Activated T-cell treated with anti-CD3 and anti-CD28 coated beads, Interleukin-2, amount 50 U/mL, for 72 hours (primary cell): ENCODE data around the gene NELL2. TPM values are rescaled to one million over a fixed set of nuclear protein-coding genes. Genes with fewer than 3 reads are reported as not detected.

Experiments used
- ATAC-seq, 2 donors: fragments of 150-1000 bp; cut with Tn5 transposase; replicated peaks in 1 of 2; 2 replicates each; pipeline ENCODE4 v1.10.0; 2021; ENCODE audit warnings: moderate library complexity in 2 of 2, mild to moderate bottlenecking in 1 of 2
- DNase-seq, 2 donors: peaks; one replicate each; pipeline ENCODE4 v3.0.0; 2021 to 2022; ENCODE audit warnings: mixed read lengths in 1 of 2
- H3K27ac Mint-ChIP-seq: one replicate; pipeline ENCODE4 v1.8.0; 2022; ENCODE audit warnings: mild to moderate bottlenecking, moderate library complexity, mixed read lengths
- H3K27me3 Mint-ChIP-seq: one replicate; pipeline ENCODE4 v1.8.0; 2022; ENCODE audit warnings: low read depth, mixed read lengths
- H3K36me3 Mint-ChIP-seq, 2 donors: one replicate each; pipeline ENCODE4 v1.8.0; 2022; ENCODE audit warnings: mixed read lengths in 2 of 2, mild to moderate bottlenecking in 1 of 2; ENCODE audit not compliant: insufficient read depth in 2 of 2
- H3K4me1 Mint-ChIP-seq: one replicate; pipeline ENCODE4 v1.8.0; 2022; ENCODE audit warnings: low read depth, mixed read lengths
- H3K4me3 Mint-ChIP-seq, 2 donors: one replicate each; pipeline ENCODE4 v1.8.0; 2022; ENCODE audit warnings: mild to moderate bottlenecking in 2 of 2, mixed read lengths in 2 of 2, moderate library complexity in 2 of 2
- H3K9me3 Mint-ChIP-seq, 2 donors: one replicate each; pipeline ENCODE4 v1.8.0; 2022; ENCODE audit warnings: mixed read lengths in 2 of 2
- total RNA-seq, 2 donors: library from RNA; stranded (reverse); gene quantifications; one replicate each; pipeline ENCODE4 v1.2.3, GENCODE V29; 2022

Gene NELL2
- total RNA-seq, 2 donors from 2014 or later, result 36.3 to 66.0 TPM

DNA sequence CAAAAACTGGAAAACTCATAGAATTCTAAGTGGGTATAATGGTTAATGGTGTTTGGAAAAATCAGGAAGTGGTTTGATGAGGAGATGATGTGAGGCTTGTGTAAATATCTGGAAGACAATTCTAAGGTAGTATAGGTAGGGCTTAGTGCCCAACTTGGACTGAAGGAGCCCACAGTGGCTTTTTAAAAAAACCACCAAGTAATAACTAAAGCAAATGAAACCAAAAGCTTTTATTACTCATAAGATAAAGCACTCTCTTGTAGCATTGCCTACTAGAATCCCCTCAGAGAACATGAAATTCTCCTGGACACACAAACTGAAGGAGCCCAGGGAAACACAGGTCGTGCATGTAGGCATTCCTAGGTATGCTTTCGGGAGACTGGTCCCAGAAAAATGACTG is 324.5 kb downstream of the NELL2 start:
- H3K27me3 Mint-ChIP-seq, result no peaks in the 10 kb centered on the region
- H3K27ac Mint-ChIP-seq, result no peak overlapping the region
- ATAC-seq (no peak), DNase-seq (no peak)
- H3K4me3 Mint-ChIP-seq, result no peak overlapping the region
- peaks cover under 1 to 2% of the 10 kb centered on the region in 2 donors for H3K9me3 Mint-ChIP-seq
- no peaks in the 10 kb centered on the region for H3K4me1 Mint-ChIP-seq
- peaks cover 0 to 1% of the 10 kb centered on the region in 2 donors for H3K36me3 Mint-ChIP-seq

DNA sequence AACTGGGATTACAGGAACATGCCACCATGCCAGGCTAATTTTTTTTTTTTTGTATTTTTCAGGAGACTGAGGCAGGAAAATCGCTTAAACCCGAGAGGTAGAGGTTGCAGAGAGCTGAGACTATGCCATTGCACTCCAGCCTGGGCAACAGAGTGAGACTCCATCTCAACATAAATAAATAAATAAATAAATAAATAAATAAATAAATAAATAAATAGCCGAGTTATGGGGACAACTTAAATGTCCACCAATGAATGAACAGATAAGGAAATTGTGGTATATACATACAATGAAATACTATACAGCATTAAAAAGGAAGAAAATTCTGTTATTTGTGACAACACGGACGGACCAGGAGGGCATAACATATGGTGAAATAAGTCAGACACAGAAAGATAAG is 325.7 kb downstream of the NELL2 start:
- H3K9me3 Mint-ChIP-seq, result peaks cover 0 to 2% of the 10 kb centered on the region in 2 donors
- peaks cover 3% of the 10 kb centered on the region for H3K4me1 Mint-ChIP-seq
- ATAC-seq (no peak), DNase-seq (no peak)
- no peaks in the 10 kb centered on the region for H3K27me3 Mint-ChIP-seq
- H3K36me3 Mint-ChIP-seq, result peaks cover 0 to 1% of the 10 kb centered on the region in 2 donors
- no peak overlapping the region for H3K4me3 Mint-ChIP-seq
- no peak overlapping the region for H3K27ac Mint-ChIP-seq

DNA sequence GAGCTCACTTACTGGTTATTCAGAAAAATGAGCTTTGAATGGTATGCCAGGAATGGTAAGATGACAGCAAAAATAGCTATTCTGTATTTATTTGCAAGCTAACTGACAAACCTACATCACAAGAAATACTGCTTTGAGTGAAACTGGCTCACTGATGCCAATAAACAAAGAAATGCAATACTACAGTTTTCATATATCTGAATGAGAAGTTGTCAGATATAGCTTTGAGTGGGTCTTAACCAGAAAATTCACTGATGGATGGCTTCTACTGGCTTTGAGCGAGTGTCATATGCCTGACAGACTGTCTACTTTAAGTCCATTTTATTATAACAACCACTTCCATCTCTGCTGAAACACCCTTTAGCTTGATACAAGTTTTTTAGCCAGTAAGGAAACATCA is 330.1 kb downstream of the NELL2 start:
- Mint-ChIP-seq H3K4me3 (no peak overlapping the region), H3K27ac (no peak overlapping the region), H3K27me3 (no peaks in the 10 kb centered on the region), H3K9me3 (peaks cover 0 to 2% of the 10 kb centered on the region in 2 donors), H3K4me1 (peaks cover 6% of the 10 kb centered on the region), H3K36me3 (peaks cover 0 to 1% of the 10 kb centered on the region in 2 donors)
- no peak for DNase-seq
- no peak for ATAC-seq

DNA sequence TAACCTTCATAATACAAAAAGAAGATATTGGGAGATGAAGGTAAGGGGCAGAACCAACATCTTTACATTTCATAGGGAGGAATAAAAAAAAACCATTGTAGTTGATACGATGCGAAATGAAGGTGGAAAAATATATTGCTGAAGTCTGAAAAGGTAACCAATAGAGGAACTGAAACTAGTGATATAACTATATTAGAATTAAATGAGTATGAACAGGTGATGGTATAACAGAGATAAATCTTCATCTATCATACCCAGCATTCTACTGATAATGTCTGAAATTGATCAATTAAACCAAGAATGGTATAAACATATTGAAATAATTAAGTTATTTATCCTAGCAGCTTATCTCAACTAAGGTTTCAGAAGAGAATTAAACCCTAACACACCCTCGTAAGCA is 332.1 kb downstream of the NELL2 start:
- Mint-ChIP-seq H3K36me3 (no peaks in the 10 kb centered on the region), H3K27me3 (no peaks in the 10 kb centered on the region), H3K27ac (no peak overlapping the region), H3K4me1 (peaks cover 6% of the 10 kb centered on the region), H3K4me3 (no peak overlapping the region), H3K9me3 (no peaks in the 10 kb centered on the region)
- ATAC-seq (no peak), DNase-seq (no peak)

DNA sequence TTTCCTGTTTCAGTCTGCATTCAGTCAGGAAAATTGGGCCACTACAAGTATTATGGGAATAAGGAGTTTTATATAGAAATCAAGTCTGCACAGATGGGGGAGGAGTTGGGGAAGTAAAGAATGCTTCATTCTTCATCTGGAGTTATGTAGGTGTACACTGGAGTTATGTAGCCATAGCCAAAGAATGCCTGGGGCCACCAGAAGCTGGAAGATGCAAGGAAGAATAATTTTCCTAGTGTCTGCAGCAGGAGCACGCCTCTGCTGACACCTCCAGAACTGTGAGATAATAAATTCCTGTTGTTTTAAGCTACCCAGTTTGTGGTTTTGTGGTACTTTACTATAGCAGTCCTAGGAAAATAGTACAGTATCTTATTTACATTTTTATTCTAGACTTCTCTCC is 333.4 kb downstream of the NELL2 start:
- H3K27ac Mint-ChIP-seq, result no peak overlapping the region
- no peak overlapping the region for H3K4me3 Mint-ChIP-seq
- DNase-seq, result no peak
- no peaks in the 10 kb centered on the region for H3K36me3 Mint-ChIP-seq
- peaks cover 6% of the 10 kb centered on the region for H3K4me1 Mint-ChIP-seq
- H3K9me3 Mint-ChIP-seq, result no peaks in the 10 kb centered on the region
- no peaks in the 10 kb centered on the region for H3K27me3 Mint-ChIP-seq
- ATAC-seq, result no peak

DNA sequence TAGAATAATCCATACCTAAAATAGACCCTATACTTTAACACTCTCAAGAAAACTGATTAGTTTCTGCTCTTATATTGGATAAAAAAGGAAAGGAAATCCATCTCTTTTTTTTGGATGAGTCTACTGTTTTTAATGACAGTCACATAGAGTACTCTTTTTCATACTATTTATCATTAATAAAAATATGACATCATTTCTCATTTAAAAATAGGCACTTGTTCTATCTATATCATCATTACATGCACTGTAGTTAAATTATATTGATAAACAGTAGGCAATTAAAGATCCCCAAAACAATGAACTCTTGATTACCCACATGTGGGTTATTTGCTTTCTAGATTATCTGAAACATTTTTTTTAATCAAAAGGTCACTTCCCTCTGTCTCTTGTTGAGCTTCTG is 338.8 kb downstream of the NELL2 start:
- Mint-ChIP-seq H3K27me3 (no peaks in the 10 kb centered on the region), H3K27ac (no peak overlapping the region), H3K9me3 (no peaks in the 10 kb centered on the region), H3K36me3 (no peaks in the 10 kb centered on the region), H3K4me3 (no peak overlapping the region), H3K4me1 (no peaks in the 10 kb centered on the region)
- ATAC-seq, result no peak
- no peak for DNase-seq

DNA sequence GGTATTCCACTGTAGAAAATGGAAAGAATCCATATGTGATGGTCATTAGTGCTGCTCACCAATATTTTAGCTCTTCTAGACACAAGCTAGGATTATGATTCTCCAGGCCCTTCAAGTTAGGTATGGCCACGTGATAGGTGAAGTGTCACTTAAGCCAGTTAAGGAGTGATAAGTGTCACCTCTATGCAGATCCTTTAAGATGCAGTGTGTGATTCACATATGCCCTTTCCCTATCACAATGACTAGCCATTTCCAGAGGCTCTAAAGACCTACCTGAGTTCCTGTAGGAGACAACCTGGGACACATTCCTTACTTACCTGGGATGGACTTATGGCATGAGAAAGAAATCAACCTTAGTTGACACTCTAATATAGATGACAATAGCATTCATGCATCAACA is 343.2 kb downstream of the NELL2 start:
- Mint-ChIP-seq H3K4me3 (no peak overlapping the region), H3K9me3 (no peaks in the 10 kb centered on the region), H3K27me3 (no peaks in the 10 kb centered on the region), H3K36me3 (no peaks in the 10 kb centered on the region), H3K27ac (no peak overlapping the region), H3K4me1 (no peaks in the 10 kb centered on the region)
- ATAC-seq, result no peak
- DNase-seq, result no peak

DNA sequence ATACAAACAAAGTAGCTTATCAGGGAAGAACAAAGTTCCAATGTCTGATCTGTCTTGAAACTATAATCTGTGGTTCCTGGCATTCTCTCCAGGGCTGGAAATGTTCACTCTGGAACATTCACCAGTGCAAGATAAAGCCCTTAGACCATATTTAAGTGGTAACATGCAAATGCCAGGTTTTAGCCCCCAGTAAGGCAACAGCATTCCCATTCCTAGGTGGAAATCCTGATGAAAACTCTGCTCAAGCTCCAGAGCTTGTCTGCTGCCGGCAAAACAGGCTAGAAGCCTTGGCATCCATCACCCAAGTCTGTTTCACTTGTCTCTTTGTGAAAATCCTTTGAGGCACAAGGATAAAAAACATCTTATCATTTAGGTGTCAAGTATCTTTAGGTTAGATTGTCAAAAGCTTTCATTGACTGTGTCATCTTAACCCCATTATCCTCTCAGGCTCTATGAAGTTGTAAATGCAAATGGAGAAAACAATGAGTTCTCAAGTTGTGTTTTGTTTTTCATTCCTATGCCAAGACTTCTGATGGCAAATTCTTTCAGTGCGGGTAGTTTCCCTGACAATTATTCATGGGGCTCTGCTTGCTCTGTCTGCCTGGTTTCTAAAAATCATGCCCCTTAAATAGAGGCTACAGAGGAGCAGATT is 344.7 kb downstream of the NELL2 start:
- Mint-ChIP-seq H3K36me3 (no peaks in the 10 kb centered on the region), H3K4me1 (no peaks in the 10 kb centered on the region)
- no peak for ATAC-seq

DNA sequence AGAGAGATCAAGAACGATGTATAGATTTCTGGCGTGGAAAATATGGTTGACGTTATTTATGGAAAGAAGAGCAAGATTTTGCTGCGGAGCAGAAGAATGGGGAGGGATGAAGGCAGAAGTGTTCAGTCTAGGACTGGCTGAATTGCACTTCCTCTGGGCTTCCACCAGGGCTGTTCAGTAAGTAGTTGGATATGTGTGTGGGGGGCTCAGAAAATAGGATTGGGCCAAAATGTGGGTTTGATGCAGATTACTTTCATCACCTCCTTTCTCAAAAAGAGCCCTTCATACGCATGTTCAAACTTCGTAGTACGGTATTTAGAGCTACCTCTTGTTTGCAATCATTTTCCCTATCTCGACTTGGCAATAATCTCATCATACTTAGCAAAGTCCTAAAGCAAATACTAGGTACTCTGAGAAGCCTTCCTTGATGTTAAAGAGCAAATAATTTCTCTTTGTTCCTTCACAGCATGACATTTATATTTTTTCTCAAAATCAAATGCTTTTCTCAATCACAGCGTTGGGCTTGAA is 349.4 kb downstream of the NELL2 start:
- Mint-ChIP-seq H3K4me1 (no peaks in the 10 kb centered on the region), H3K27ac (no peak overlapping the region), H3K9me3 (no peaks in the 10 kb centered on the region), H3K4me3 (no peak overlapping the region), H3K27me3 (no peaks in the 10 kb centered on the region), H3K36me3 (no peaks in the 10 kb centered on the region)
- DNase-seq, result no peak
- no peak for ATAC-seq

More for the DNA sequence above, 344.7 kb downstream of the NELL2 start:
- H3K27ac Mint-ChIP-seq, result no peak overlapping the region
- no peak overlapping the region for H3K4me3 Mint-ChIP-seq
- H3K9me3 Mint-ChIP-seq, result no peaks in the 10 kb centered on the region
- no peaks in the 10 kb centered on the region for H3K27me3 Mint-ChIP-seq
- no peak for DNase-seq

DNA sequence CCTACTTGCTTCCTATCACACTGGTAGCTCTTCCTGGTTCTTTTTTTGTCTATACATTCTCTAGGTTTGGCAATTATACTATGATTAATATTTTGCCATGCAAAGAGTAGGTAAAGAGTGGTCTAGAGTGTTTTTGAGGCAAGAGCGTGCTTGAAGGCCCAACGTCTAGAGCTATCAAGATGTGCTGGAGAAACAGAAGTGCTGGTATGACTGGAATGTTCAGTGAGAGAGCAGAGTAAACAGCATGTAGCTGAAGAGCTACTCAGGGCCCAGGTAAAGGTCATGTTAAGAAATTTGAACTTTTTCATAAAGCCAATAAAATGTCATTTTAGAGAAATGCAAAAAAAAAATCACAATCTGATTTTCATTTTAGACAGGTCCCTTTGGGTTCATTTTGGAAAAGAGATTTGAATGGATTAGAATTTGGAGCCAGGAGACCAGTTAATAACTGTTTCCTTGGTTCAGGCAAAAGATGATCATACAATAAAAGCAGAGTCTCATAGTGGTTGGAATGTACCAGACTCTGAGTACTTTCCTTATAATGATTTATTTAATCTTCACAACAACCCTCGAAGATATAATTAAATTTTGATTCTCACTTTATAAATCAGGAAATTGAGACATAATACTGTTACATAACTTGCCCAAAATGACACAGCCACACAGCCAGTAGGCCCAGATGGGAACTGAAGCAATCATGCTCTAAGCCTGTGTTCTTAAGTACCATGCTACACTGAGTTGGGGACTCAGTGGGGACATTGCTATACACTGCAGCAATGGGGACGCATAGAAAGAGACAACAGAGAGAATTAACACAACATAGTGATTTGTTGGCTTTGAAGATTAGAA is 350.1 kb downstream of the NELL2 start:
- Mint-ChIP-seq H3K4me1 (no peaks in the 10 kb centered on the region), H3K9me3 (no peaks in the 10 kb centered on the region), H3K4me3 (no peak overlapping the region), H3K27me3 (no peaks in the 10 kb centered on the region), H3K27ac (no peak overlapping the region), H3K36me3 (peaks cover 0 to 2% of the 10 kb centered on the region in 2 donors)
- DNase-seq (no peak), ATAC-seq (no peak)

DNA sequence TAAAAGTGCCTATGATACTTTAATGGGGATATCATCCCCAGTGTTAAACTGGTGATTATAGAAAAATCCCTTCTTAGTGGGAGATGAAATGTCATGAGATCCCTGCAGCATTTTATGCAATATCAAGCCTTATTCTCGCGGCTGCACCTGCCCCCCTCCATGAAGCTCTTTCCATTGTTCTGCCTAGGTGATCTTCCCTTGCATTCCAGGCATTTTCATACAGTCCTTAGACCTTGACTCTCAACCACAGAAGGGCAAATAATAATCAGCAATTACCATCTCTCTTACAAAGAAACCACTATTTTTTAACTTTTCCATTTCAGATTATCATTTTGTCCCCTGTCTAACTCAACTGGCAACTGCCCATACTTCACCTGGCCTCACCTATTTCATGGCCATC is 352.3 kb downstream of the NELL2 start:
- no peak overlapping the region for H3K4me3 Mint-ChIP-seq
- peaks cover 0 to 2% of the 10 kb centered on the region in 2 donors for H3K36me3 Mint-ChIP-seq
- H3K27me3 Mint-ChIP-seq, result no peaks in the 10 kb centered on the region
- no peaks in the 10 kb centered on the region for H3K4me1 Mint-ChIP-seq
- no peak overlapping the region for H3K27ac Mint-ChIP-seq
- no peak for ATAC-seq
- H3K9me3 Mint-ChIP-seq, result no peaks in the 10 kb centered on the region
- no peak for DNase-seq

DNA sequence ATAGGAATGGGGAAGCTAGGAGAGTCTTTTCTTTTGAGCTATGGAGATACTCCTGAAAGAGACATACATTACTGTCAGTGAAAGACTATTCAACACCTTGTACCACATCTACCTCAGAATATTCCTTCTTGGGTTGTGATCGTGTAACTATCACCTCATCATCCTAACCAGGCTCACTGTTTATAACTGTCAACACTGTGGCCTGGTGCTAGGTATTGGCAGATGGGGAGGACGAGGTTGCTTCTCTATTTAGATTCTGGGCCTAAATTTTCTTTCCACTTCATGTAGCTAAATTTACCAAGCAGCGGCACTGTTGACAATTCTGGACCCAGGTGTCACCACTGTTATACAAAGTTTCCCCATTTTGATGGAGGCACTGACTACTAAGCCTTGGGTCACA is 354.4 kb downstream of the NELL2 start:
- Mint-ChIP-seq H3K36me3 (peaks cover 0 to 2% of the 10 kb centered on the region in 2 donors), H3K4me3 (no peak overlapping the region), H3K27ac (no peak overlapping the region), H3K9me3 (no peaks in the 10 kb centered on the region), H3K4me1 (no peaks in the 10 kb centered on the region), H3K27me3 (no peaks in the 10 kb centered on the region)
- DNase-seq (no peak), ATAC-seq (no peak)

DNA sequence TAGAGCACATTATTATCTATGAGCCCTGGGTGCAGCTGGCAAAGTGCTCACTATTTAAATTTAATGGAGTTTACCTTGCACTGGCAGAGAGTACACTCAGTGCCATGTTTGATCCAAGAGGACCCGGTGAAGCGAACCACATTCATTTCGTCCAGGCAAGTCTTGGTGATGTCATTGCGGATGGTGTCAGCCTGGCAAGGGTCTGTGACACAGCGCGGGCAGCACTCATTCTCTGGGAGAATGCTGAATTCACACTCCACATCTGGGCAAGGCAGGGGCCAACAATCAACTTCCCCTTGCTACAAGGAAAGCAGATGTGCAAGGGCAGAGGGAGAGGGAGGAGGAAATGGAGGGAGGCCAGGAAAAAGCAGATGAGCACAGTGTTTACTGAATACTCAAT is 356.2 kb downstream of the NELL2 start:
- Mint-ChIP-seq H3K27me3 (no peaks in the 10 kb centered on the region), H3K4me1 (no peaks in the 10 kb centered on the region), H3K27ac (no peak overlapping the region), H3K4me3 (no peak overlapping the region), H3K36me3 (peaks cover 0 to 2% of the 10 kb centered on the region in 2 donors), H3K9me3 (no peaks in the 10 kb centered on the region)
- DNase-seq (no peak), ATAC-seq (no peak)
